ENCODE results near the gene FNIP2.
"Not testable (repeated sequence)": the region's sequence is repeated elsewhere in the genome, so short reads cannot be mapped to it uniquely, and the experiment has no call there.

DNA sequence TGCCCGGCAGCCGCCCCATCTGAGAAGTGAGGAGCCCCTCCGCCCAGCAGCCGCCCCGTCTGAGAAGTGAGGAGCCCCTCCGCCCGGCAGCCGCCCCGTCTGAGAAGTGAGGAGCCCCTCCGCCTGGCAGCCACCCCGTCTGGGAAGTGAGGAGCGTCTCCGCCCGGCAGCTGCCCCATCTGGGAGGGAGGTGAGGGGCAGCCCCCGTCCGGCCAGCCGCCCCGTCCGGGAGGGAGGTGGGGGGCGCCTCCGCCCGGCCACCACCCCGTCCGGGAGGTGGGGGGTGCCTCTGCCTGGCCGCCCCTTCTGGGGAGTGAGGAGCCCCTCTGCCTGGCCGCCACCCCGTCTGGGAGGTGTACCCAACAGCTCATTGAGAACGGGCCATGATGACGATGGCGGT is 113.3 kb downstream of the FNIP2 start:
- TF ChIP-seq, protein P1, sequence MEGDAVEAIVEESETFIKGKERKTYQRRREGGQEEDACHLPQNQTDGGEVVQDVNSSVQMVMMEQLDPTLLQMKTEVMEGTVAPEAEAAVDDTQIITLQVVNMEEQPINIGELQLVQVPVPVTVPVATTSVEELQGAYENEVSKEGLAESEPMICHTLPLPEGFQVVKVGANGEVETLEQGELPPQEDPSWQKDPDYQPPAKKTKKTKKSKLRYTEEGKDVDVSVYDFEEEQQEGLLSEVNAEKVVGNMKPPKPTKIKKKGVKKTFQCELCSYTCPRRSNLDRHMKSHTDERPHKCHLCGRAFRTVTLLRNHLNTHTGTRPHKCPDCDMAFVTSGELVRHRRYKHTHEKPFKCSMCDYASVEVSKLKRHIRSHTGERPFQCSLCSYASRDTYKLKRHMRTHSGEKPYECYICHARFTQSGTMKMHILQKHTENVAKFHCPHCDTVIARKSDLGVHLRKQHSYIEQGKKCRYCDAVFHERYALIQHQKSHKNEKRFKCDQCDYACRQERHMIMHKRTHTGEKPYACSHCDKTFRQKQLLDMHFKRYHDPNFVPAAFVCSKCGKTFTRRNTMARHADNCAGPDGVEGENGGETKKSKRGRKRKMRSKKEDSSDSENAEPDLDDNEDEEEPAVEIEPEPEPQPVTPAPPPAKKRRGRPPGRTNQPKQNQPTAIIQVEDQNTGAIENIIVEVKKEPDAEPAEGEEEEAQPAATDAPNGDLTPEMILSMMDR (IDR thresholded peaks at IDR 0.05; ENCODE audit: borderline replicate concordance, extremely low read depth, low read length, poor library complexity, severe bottlenecking): not testable (repeated sequence)
- TF ChIP-seq EZH2 (IDR thresholded peaks at IDR 0.05; ENCODE audit: borderline replicate concordance, low read depth, low read length, severe bottlenecking): not testable (repeated sequence)
